HepG2 (cell line): ENCODE data around the gene SLC17A8. TPM values are rescaled to one million over a fixed set of nuclear protein-coding genes. Genes with fewer than 3 reads are reported as not detected.

Experiments used
- CEBPG ChIP-seq: IDR thresholded peaks from 2 replicates; pipeline ENCODE4 v1.6.1; 2016
- ETV6 ChIP-seq: sonication (generic); formaldehyde crosslinking; conservative IDR thresholded peaks from 2 replicates; pipeline ENCODE4 v1.4.0; 2020; ENCODE audit warnings: missing genetic modification reagents
- FOXA3 ChIP-seq: IDR thresholded peaks from 2 replicates; pipeline ENCODE4 v1.6.1; 2016; ENCODE audit warnings: missing genetic modification reagents, missing compliant biosample characterization
- HOMEZ ChIP-seq: IDR thresholded peaks from 2 replicates; pipeline ENCODE4 v1.6.1; 2016; ENCODE audit warnings: low read depth
- HOXA3 ChIP-seq: sonication (generic); formaldehyde crosslinking; IDR thresholded peaks from 2 replicates; pipeline ENCODE4 v1.5.0; 2020; ENCODE audit warnings: missing genetic modification reagents
- KLF16 ChIP-seq, 2 experiments: sonication (generic) in 1 of 2; formaldehyde crosslinking in 1 of 2; IDR thresholded peaks; 2 replicates each; pipeline versions ENCODE4 v1.6.1 to v1.8.0; 2016 to 2023; ENCODE audit warnings: missing genetic modification reagents in 2 of 2, missing compliant biosample characterization in 1 of 2
- MED1 ChIP-seq: sonication (generic); formaldehyde crosslinking; IDR thresholded peaks from 2 replicates; pipeline ENCODE4 v1.4.0; 2020; ENCODE audit warnings: missing genetic modification reagents
- NAIF1 ChIP-seq: sonication (generic); formaldehyde crosslinking; IDR thresholded peaks from 2 replicates; pipeline ENCODE4 v1.5.0; 2020; ENCODE audit warnings: mild to moderate bottlenecking, missing genetic modification reagents, borderline replicate concordance
- NR2F2 ChIP-seq: IDR thresholded peaks from 2 replicates; pipeline ENCODE4 v1.6.1; 2012; ENCODE audit warnings: low read depth, inconsistent platforms, borderline replicate concordance
- PATZ1 ChIP-seq: sonication (generic); formaldehyde crosslinking; IDR thresholded peaks from 2 replicates; pipeline ENCODE4 v1.4.0; 2020; ENCODE audit warnings: missing genetic modification reagents
- RXRA ChIP-seq: sonication (generic); formaldehyde crosslinking; IDR thresholded peaks from 2 replicates; pipeline ENCODE4 v1.5.1; 2020; ENCODE audit warnings: missing genetic modification reagents
- RXRB ChIP-seq: IDR thresholded peaks from 2 replicates; pipeline ENCODE4 v1.6.1; 2016; ENCODE audit warnings: borderline replicate concordance, missing genetic modification reagents, missing compliant biosample characterization
- THAP7 ChIP-seq: sonication (generic); formaldehyde crosslinking; IDR thresholded peaks from 2 replicates; pipeline ENCODE4 v1.8.1; 2023; ENCODE audit warnings: mild to moderate bottlenecking, missing genetic modification reagents
- YEATS4 ChIP-seq: sonication (generic); formaldehyde crosslinking; IDR thresholded peaks from 2 replicates; pipeline ENCODE4 v1.4.0; 2020; ENCODE audit warnings: missing genetic modification reagents, borderline replicate concordance
- ZBTB2 ChIP-seq: sonication (generic); formaldehyde crosslinking; IDR thresholded peaks from 2 replicates; pipeline ENCODE4 v1.8.0; 2022; ENCODE audit warnings: low read depth, missing genetic modification reagents
- ZBTB21 ChIP-seq: sonication (generic); formaldehyde crosslinking; IDR thresholded peaks from 2 replicates; pipeline ENCODE4 v1.4.0; 2020; ENCODE audit warnings: missing genetic modification reagents
- ZBTB3 ChIP-seq: sonication (generic); formaldehyde crosslinking; IDR thresholded peaks from 2 replicates; pipeline ENCODE4 v1.4.0; 2020; ENCODE audit warnings: low read depth, mild to moderate bottlenecking, moderate library complexity, missing genetic modification reagents, borderline replicate concordance
- ZBTB33 ChIP-seq: sonication (generic); formaldehyde crosslinking; IDR thresholded peaks from 2 replicates; pipeline ENCODE4 v1.4.0; 2020; ENCODE audit warnings: missing genetic modification reagents
- ZBTB42 ChIP-seq: sonication (generic); formaldehyde crosslinking; IDR thresholded peaks from 2 replicates; pipeline ENCODE4 v1.5.0; 2020; ENCODE audit warnings: mild to moderate bottlenecking, missing genetic modification reagents
- ZMYM4 ChIP-seq: sonication (generic); formaldehyde crosslinking; IDR thresholded peaks from 2 replicates; pipeline ENCODE4 v1.8.1; 2023; ENCODE audit warnings: mild to moderate bottlenecking, missing genetic modification reagents
- ZNF12 ChIP-seq: sonication (generic); formaldehyde crosslinking; IDR thresholded peaks from 2 replicates; pipeline ENCODE4 v1.5.0; 2020; ENCODE audit warnings: missing genetic modification reagents
- ZNF564 ChIP-seq: sonication (generic); formaldehyde crosslinking; IDR thresholded peaks from 2 replicates; pipeline ENCODE4 v1.8.1; 2023; ENCODE audit warnings: mild to moderate bottlenecking, missing genetic modification reagents
- ZNF614 ChIP-seq: IDR thresholded peaks from 2 replicates; pipeline ENCODE4 v1.6.1; 2018; ENCODE audit warnings: missing biosample characterization, missing genetic modification reagents, inconsistent platforms, borderline replicate concordance
- ZNF644 ChIP-seq: IDR thresholded peaks from 2 replicates; pipeline ENCODE4 v1.6.1; 2016; ENCODE audit warnings: low read depth
- ZNF652 ChIP-seq: IDR thresholded peaks from 2 replicates; pipeline ENCODE4 v1.6.1; 2016; ENCODE audit warnings: low read depth, borderline replicate concordance
- polyA plus RNA-seq, 8 experiments: library from polyadenylated mRNA; depleted of rRNA in 3 of 8; stranded (reverse) in 7 of 8; unstranded in 1 of 8; fragments of >200 nt; fragmentation: Illumina TruSeq in 4 of 8; extraction: Trizol in 4 of 8; gene quantifications; 2 replicates each; pipeline versions ENCODE4 v1.2.1 to v1.2.3, GENCODE V29; 2011 to 2016; ENCODE audit warnings: low read depth in 4 of 8, missing spikeins in 1 of 8, mixed read lengths in 1 of 8; ENCODE audit not compliant: insufficient read depth in 1 of 8
- total RNA-seq, 5 experiments: library from RNA; depleted of rRNA; stranded (reverse); fragments of >200 nt; fragmentation: Illumina TruSeq; extraction: Trizol; gene quantifications; 2 replicates each; pipeline ENCODE4 v1.2.3, GENCODE V29; 2016; ENCODE audit warnings: low read depth in 1 of 5

SLC17A8 gene
- total and polyA plus RNA-seq, 2 of the 13 experiments (the other 11 are each of a cell fraction or from before 2014, with no cell fraction given) = 0.07 to 0.15 TPM

- TF ChIP-seq ZBTB33 = 0 out of 2 replicates have a peak, but pooled peaks have one; percentile 41
- TF ChIP-seq PATZ1 (CRISPR knock-in tag) = peak; percentile 56
- 0 out of 2 replicates have a peak, but pooled peaks have one; percentile 18 for TF ChIP-seq ZNF12 (CRISPR knock-in tag)
- no peak for TF ChIP-seq ZBTB2 (CRISPR knock-in tag)
- TF ChIP-seq HOMEZ (CRISPR knock-in tag) = peak; percentile 67; the same call in 1 of the 2 replicates
- peak; percentile 80 for TF ChIP-seq FOXA3 (CRISPR knock-in tag)
- TF ChIP-seq MED1 (CRISPR knock-in tag) = peak; percentile 71
- TF ChIP-seq NR2F2 = peak; percentile 57; the same call in 1 of the 2 replicates
- no peak for TF ChIP-seq ZBTB42 (CRISPR knock-in tag)
- TF ChIP-seq KLF16 (CRISPR knock-in tag; IDR thresholded peaks at IDR 0.05) = peak in 1 of 2 experiments; percentile 49; a peak in 1 of 4 replicates
- TF ChIP-seq ZBTB3 (CRISPR knock-in tag) = no peak
- TF ChIP-seq RXRA (CRISPR knock-in tag) = peak; percentile 35; the same call in 1 of the 2 replicates
- 0 out of 2 replicates have a peak, but pooled peaks have one; percentile 43 for TF ChIP-seq ZNF614 (CRISPR knock-in tag)
- 0 out of 2 replicates have a peak, but pooled peaks have one; percentile 41 for TF ChIP-seq ETV6 (CRISPR knock-in tag)
- peak; percentile 57; the same call in 1 of the 2 replicates for TF ChIP-seq ZMYM4 (CRISPR knock-in tag)
- TF ChIP-seq ZBTB21 (CRISPR knock-in tag) = 0 out of 2 replicates have a peak, but pooled peaks have one; percentile 32
- 0 out of 2 replicates have a peak, but pooled peaks have one; percentile 30 for TF ChIP-seq YEATS4
- TF ChIP-seq CEBPG (CRISPR knock-in tag) = peak; percentile 92
- TF ChIP-seq ZNF644 = peak; percentile 73
- TF ChIP-seq HOXA3 (CRISPR knock-in tag) = peak; percentile 67
- no peak for TF ChIP-seq THAP7 (CRISPR knock-in tag)
- peak; percentile 32; the same call in 1 of the 2 replicates for TF ChIP-seq RXRB (CRISPR knock-in tag)
- no peak for TF ChIP-seq NAIF1 (CRISPR knock-in tag)
- TF ChIP-seq ZNF564 = no peak
- TF ChIP-seq ZNF652 (CRISPR knock-in tag) = peak; percentile 77
These were observed 88.2 kb downstream of the SLC17A8 start (continued) for GRCh38 chr12:100445081-100445481.
